B cell (primary cell): ENCODE results near the gene CACNA2D3. TPM values are rescaled to one million over a fixed set of nuclear protein-coding genes. Genes with fewer than 3 reads are reported as not detected.

Experiments used
- ATAC-seq: fragments of 200-7000 bp; cut with Tn5 transposase; one replicate; pipeline ENCODE4 v1.10.0; 2021; ENCODE audit warnings: low read depth, mild to moderate bottlenecking, moderate number of reproducible peaks, moderate library complexity
- CTCF ChIA-PET: fragments of 350-600 bp; sonication (Branson Sonifier 250); formaldehyde crosslinking; loops from one replicate; lab custom pipeline; 2021; ENCODE audit warnings: antibody characterized with exemption, inconsistent platforms; lab: Charles Lee
- POLR2A ChIA-PET: fragments of 350-600 bp; sonication (Branson Sonifier 250); formaldehyde crosslinking; loops from one replicate; lab custom pipeline; 2021; ENCODE audit warnings: antibody characterized with exemption; lab: Charles Lee
- DNase-seq: peaks from one replicate; pipeline ENCODE4 v3.0.0; 2013
- H2AFZ ChIP-seq: 2 replicates; pipeline ENCODE4 v1.6.1; 2012; ENCODE audit warnings: mild to moderate bottlenecking, low read depth, low read length; ENCODE audit not compliant: insufficient read depth, poor library complexity, severe bottlenecking
- H3K27ac ChIP-seq, 2 donors: 1 replicate in 1 of 2; 2 replicates in 1 of 2; pipeline ENCODE4 v1.5.1; 2012 to 2013; ENCODE audit warnings: low read length in 2 of 2, mild to moderate bottlenecking in 2 of 2, moderate library complexity in 1 of 2
- H3K27me3 ChIP-seq, 4 experiments: fragments of 200-600 bp in 1 of 4; sonication (generic) in 1 of 4; replicated peaks in 1 of 4; 1 replicate in 2 of 4; 2 replicates in 2 of 4; pipeline versions ENCODE4 v1.6.1 to v1.7.0; 2013 to 2016; ENCODE audit warnings: low read length in 3 of 4, mild to moderate bottlenecking in 2 of 4, mixed read lengths in 1 of 4, moderate library complexity in 1 of 4; ENCODE audit not compliant: insufficient read depth in 4 of 4, control insufficient read depth in 3 of 4; ENCODE audit errors: control extremely low read depth in 1 of 4
- H3K36me3 ChIP-seq, 2 experiments: replicated peaks in 1 of 2; 1 replicate in 1 of 2; 2 replicates in 1 of 2; pipeline versions ENCODE4 v1.6.1 to v1.7.1; 2013; ENCODE audit warnings: low read length in 1 of 2; ENCODE audit not compliant: insufficient read depth in 2 of 2, control insufficient read depth in 1 of 2; ENCODE audit errors: control extremely low read depth in 1 of 2, extremely low read depth in 1 of 2
- H3K4me1 ChIP-seq, 2 donors: fragments of 200-600 bp in 1 of 2; sonication (generic) in 1 of 2; 1 replicate in 1 of 2; 2 replicates in 1 of 2; pipeline versions ENCODE4 v1.5.1 to v1.6.1; 2013 to 2017; ENCODE audit warnings: low read length in 2 of 2; ENCODE audit not compliant: control insufficient read depth in 2 of 2, insufficient read depth in 2 of 2
- H3K4me2 ChIP-seq: replicated peaks from 2 replicates; pipeline ENCODE3; 2012; ENCODE audit warnings: mild to moderate bottlenecking, low read depth, low read length; ENCODE audit not compliant: poor library complexity, severe bottlenecking
- H3K4me3 ChIP-seq, 5 experiments: fragments of 200-600 bp in 1 of 5; sonication (generic) in 1 of 5; 1 replicate in 3 of 5; 2 replicates in 2 of 5; pipeline versions ENCODE4 v1.5.1 to v1.7.0; 2011 to 2016; ENCODE audit warnings: low read length in 4 of 5, mild to moderate bottlenecking in 4 of 5, low read depth in 2 of 5, control low read depth in 1 of 5, moderate library complexity in 1 of 5; ENCODE audit not compliant: insufficient read depth in 1 of 5; ENCODE audit errors: control extremely low read depth in 1 of 5, extremely low read depth in 1 of 5
- H3K79me2 ChIP-seq: fragments of 200-600 bp; sonication (generic); one replicate; pipeline ENCODE4 v1.6.0; 2016; ENCODE audit warnings: low read length; ENCODE audit not compliant: control insufficient read depth, insufficient read depth
- H3K9ac ChIP-seq: fragments of 200-600 bp; sonication (generic); 2 replicates; pipeline ENCODE4 v1.6.1; 2017; ENCODE audit warnings: mild to moderate bottlenecking, low read length, moderate library complexity
- H3K9me3 ChIP-seq, 3 donors: one replicate each; pipeline versions ENCODE4 v1.6.1 to v1.7.1; 2013; ENCODE audit warnings: low read length in 2 of 3; ENCODE audit not compliant: control insufficient read depth in 2 of 3, insufficient read depth in 1 of 3; ENCODE audit errors: control extremely low read depth in 1 of 3
- H4K20me1 ChIP-seq: 2 replicates; pipeline ENCODE4 v1.6.0; 2012; ENCODE audit warnings: mild to moderate bottlenecking, low read length; ENCODE audit not compliant: insufficient read depth, control insufficient read depth, poor library complexity, severe bottlenecking
- H3K27ac Mint-ChIP-seq: one replicate; pipeline ENCODE4 v1.8.0; 2021; ENCODE audit warnings: mixed read lengths
- H3K27me3 Mint-ChIP-seq: one replicate; pipeline ENCODE4 v1.8.0; 2021; ENCODE audit warnings: mixed read lengths
- H3K4me1 Mint-ChIP-seq: one replicate; pipeline ENCODE4 v1.8.0; 2021; ENCODE audit warnings: mixed read lengths
- H3K4me3 Mint-ChIP-seq: one replicate; pipeline ENCODE4 v1.8.0; 2021; ENCODE audit warnings: mixed read lengths
- H3K9me3 Mint-ChIP-seq: one replicate; pipeline ENCODE4 v1.8.0; 2022; ENCODE audit warnings: mixed read lengths; ENCODE audit not compliant: insufficient read depth
- EZH2 ChIP-seq: IDR thresholded peaks from 2 replicates; pipeline ENCODE4 v1.6.1; 2012; ENCODE audit warnings: borderline replicate concordance, low read depth, mild to moderate bottlenecking, moderate library complexity, low read length; ENCODE audit not compliant: insufficient read depth, poor library complexity, severe bottlenecking
- WGBS: methylation state at CpG from one replicate; pipeline ENCODE4 v1.1.5; 2013; ENCODE audit warnings: missing lambda C conversion rate; ENCODE audit not compliant: insufficient coverage; 5-methylcytosine and 5-hydroxymethylcytosine counted together
- intact Hi-C: fragments of 100-400 bp; cut with micrococcal nuclease; formaldehyde crosslinking; loops from one replicate; pipeline ENCODE4 v1.10.0; 2022
- polyA plus RNA-seq: library from polyadenylated mRNA; depleted of rRNA; stranded (reverse); fragments of >200 nt; gene quantifications from 2 replicates; pipeline ENCODE4 v1.2.3, GENCODE V29; 2012
- total RNA-seq, 2 donors: library from RNA; stranded (reverse); fragments of 120-200 nt in 1 of 2; gene quantifications; 1 replicate in 1 of 2; 2 replicates in 1 of 2; pipeline versions ENCODE4 v1.2.3 to v1.2.4, GENCODE V29; 2013 to 2022
- TF ChIP-seq, protein P1 (sequence below): fragments of 200-600 bp; IDR thresholded peaks from one replicate; pipeline ENCODE4 v1.8.0; 2022; ENCODE audit warnings: antibody characterized with exemption, mild to moderate bottlenecking

Gene CACNA2D3
- total and polyA plus RNA-seq, 2 donors (not counting 1 experiment from before 2014, with no cell fraction given), result not detected

DNA sequence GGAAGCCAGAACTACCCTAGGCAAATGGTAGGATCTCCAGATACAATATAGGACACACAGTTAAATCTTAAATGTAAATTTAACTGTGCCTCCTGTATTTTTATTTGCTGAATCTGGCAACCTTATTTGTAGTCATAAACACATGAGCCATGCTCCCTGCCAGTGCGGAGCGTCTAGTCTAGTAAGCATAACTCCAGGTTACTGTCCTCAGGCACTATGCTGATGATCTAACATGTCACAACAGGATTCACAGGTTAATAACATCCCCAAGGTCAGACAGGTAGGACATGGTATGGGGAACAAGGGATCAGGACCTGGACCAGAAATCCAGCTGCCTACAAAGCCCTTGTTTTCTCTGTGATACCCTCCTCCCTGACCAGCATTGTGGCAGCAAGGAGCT, 305.1 kb downstream of the CACNA2D3 start:
- Mint-ChIP-seq H3K9me3 (no peaks in the 10 kb centered on the region), H3K27me3 (peaks cover 3% of the 10 kb centered on the region), H3K27ac (no peak overlapping the region), H3K4me1 (no peaks in the 10 kb centered on the region), H3K4me3 (no peak overlapping the region)
- no peak overlapping the region for H3K4me3 ChIP-seq
- no peaks in the 10 kb centered on the region for H3K27me3 ChIP-seq
- no peaks in the 10 kb centered on the region for H3K9me3 ChIP-seq
- H2AFZ ChIP-seq, result no peak overlapping the region
- no peak overlapping the region for H3K9ac ChIP-seq
- no peak overlapping the region for H3K27ac ChIP-seq
- H3K36me3 ChIP-seq, result no peaks in the 10 kb centered on the region
- WGBS, result no CpG with 5 or more reads among the region's 2 CpGs
- POLR2A ChIA-PET, result no interaction called here
- H3K4me1 ChIP-seq, result no peaks in the 10 kb centered on the region
- H3K79me2 ChIP-seq, result no peaks in the 10 kb centered on the region
- intact Hi-C loops, result no loop called here
- TF ChIP-seq, protein P1, sequence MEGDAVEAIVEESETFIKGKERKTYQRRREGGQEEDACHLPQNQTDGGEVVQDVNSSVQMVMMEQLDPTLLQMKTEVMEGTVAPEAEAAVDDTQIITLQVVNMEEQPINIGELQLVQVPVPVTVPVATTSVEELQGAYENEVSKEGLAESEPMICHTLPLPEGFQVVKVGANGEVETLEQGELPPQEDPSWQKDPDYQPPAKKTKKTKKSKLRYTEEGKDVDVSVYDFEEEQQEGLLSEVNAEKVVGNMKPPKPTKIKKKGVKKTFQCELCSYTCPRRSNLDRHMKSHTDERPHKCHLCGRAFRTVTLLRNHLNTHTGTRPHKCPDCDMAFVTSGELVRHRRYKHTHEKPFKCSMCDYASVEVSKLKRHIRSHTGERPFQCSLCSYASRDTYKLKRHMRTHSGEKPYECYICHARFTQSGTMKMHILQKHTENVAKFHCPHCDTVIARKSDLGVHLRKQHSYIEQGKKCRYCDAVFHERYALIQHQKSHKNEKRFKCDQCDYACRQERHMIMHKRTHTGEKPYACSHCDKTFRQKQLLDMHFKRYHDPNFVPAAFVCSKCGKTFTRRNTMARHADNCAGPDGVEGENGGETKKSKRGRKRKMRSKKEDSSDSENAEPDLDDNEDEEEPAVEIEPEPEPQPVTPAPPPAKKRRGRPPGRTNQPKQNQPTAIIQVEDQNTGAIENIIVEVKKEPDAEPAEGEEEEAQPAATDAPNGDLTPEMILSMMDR, result no peak
- TF ChIP-seq EZH2, result no peak
- H4K20me1 ChIP-seq, result no peaks in the 10 kb centered on the region
- no peak for DNase-seq
- CTCF ChIA-PET, result interaction anchor here (1.1 to 2.7 kb wide), 3 partner anchors 11 to 45 kb away, joined by 3 to 13 read pairs (median 3); no protein-coding TSS in a partner anchor
- ATAC-seq, result no peak
- no peak overlapping the region for H3K4me2 ChIP-seq

DNA sequence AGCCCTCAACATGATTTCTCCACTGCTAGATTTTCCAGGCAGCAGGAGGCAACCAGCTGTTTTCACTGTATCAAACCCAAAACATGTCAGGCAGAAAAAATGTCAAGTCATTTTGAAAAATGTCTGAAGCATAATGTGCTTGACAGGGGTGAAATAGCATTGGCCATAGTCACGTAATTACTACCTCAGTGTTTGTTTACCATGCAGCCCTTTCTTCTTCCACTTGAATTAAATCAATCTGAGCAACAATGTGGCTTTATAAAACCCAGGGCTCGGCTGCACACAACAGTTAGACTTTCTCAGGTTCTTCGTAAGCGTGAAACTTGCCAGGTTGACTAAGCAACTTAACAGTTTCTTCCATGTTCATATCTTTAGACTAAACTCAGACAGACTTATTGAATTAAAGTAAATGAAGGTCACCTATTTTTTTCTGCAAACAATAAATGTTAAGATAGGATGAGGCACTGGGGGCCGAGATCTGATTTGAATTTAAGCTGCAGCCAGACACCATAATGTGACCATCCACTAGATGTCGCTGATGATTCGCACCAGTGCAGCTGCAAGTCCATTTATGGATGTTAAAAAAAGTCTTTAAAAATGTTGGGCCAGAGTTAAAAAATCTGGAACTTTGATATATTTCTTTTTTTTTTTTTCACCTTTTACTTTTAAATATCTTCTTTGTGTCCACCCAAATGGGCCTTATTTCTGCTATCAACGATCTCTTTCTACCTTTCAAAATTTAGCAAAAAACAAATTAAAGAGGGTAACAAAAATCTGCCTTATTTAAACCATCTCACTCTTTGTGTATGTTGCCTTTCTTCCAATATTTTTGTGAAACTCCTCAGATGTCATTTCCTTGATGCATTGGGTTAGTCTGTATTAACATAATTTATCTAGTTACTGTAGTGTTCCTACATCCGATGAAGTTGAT, 305.9 kb downstream of the CACNA2D3 start:
- H3K27ac ChIP-seq, result no peak overlapping the region
- H2AFZ ChIP-seq, result no peak overlapping the region
- no peaks in the 10 kb centered on the region for H3K4me1 Mint-ChIP-seq
- peak; percentile 20 for DNase-seq
- H3K9ac ChIP-seq, result no peak overlapping the region
- H3K27me3 Mint-ChIP-seq, result peaks cover 3% of the 10 kb centered on the region
- no peaks in the 10 kb centered on the region for H3K4me1 ChIP-seq
- intact Hi-C loops, result no loop called here
- no peak overlapping the region for H3K27ac Mint-ChIP-seq
- POLR2A ChIA-PET, result no interaction called here
- H3K4me3 Mint-ChIP-seq, result no peak overlapping the region
- TF ChIP-seq, protein P1, result peak; percentile 73
- no peak for TF ChIP-seq EZH2
- no peaks in the 10 kb centered on the region for H3K27me3 ChIP-seq
- no peaks in the 10 kb centered on the region for H3K36me3 ChIP-seq
- no peaks in the 10 kb centered on the region for H3K9me3 Mint-ChIP-seq
- 58% methylated on average over 5 of the region's 9 CpGs for WGBS
- ATAC-seq, result no peak
- H3K4me2 ChIP-seq, result no peak overlapping the region
- no peak overlapping the region for H3K4me3 ChIP-seq
- CTCF ChIA-PET, result interaction anchor here (1.0 to 2.7 kb wide), 7 partner anchors 8 to 1823 kb away, joined by 3 to 13 read pairs (median 3); no protein-coding TSS in a partner anchor
- no peaks in the 10 kb centered on the region for H3K79me2 ChIP-seq
- no peaks in the 10 kb centered on the region for H3K9me3 ChIP-seq
- no peaks in the 10 kb centered on the region for H4K20me1 ChIP-seq
